ENCODE measurements around the gene F2.

Gene F2

GRCh38 chr11:46675288-46675851 is 43.6 kb upstream of the F2 start:
- TF ChIP-seq, protein P1, sequence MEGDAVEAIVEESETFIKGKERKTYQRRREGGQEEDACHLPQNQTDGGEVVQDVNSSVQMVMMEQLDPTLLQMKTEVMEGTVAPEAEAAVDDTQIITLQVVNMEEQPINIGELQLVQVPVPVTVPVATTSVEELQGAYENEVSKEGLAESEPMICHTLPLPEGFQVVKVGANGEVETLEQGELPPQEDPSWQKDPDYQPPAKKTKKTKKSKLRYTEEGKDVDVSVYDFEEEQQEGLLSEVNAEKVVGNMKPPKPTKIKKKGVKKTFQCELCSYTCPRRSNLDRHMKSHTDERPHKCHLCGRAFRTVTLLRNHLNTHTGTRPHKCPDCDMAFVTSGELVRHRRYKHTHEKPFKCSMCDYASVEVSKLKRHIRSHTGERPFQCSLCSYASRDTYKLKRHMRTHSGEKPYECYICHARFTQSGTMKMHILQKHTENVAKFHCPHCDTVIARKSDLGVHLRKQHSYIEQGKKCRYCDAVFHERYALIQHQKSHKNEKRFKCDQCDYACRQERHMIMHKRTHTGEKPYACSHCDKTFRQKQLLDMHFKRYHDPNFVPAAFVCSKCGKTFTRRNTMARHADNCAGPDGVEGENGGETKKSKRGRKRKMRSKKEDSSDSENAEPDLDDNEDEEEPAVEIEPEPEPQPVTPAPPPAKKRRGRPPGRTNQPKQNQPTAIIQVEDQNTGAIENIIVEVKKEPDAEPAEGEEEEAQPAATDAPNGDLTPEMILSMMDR (IDR thresholded peaks at IDR 0.05; ENCODE audit: insufficient read depth, low read depth, low read length, missing control alignments) = no peak
- no peak overlapping the region for H3K4me3 ChIP-seq (ENCODE audit: low read depth, low read length)
- DNase-seq (ENCODE audit: low read depth) = no peak

- no peak overlapping the region for H3K4me3 ChIP-seq (ENCODE audit: low read depth, low read length)
- TF ChIP-seq, protein P1 (IDR thresholded peaks at IDR 0.05; ENCODE audit: insufficient read depth, low read depth, low read length, missing control alignments) = no peak
- no peak for DNase-seq (ENCODE audit: low read depth)
Observed at GRCh38 chr11:46675949-46676348, 43.1 kb upstream of the F2 start.

GRCh38 chr11:46676436-46677158 is 42.4 kb upstream of the F2 start:
- TF ChIP-seq, protein P1 (IDR thresholded peaks at IDR 0.05; ENCODE audit: insufficient read depth, low read depth, low read length, missing control alignments) = no peak
- no peak overlapping the region for H3K4me3 ChIP-seq (ENCODE audit: low read depth, low read length)
- DNase-seq (ENCODE audit: low read depth) = no peak

- DNase-seq (ENCODE audit: low read depth) = no peak
- TF ChIP-seq, protein P1 (IDR thresholded peaks at IDR 0.05; ENCODE audit: insufficient read depth, low read depth, low read length, missing control alignments) = no peak
- no peak overlapping the region for H3K4me3 ChIP-seq (ENCODE audit: low read depth, low read length)
Observed at GRCh38 chr11:46677169-46677568, 41.8 kb upstream of the F2 start.

DNA sequence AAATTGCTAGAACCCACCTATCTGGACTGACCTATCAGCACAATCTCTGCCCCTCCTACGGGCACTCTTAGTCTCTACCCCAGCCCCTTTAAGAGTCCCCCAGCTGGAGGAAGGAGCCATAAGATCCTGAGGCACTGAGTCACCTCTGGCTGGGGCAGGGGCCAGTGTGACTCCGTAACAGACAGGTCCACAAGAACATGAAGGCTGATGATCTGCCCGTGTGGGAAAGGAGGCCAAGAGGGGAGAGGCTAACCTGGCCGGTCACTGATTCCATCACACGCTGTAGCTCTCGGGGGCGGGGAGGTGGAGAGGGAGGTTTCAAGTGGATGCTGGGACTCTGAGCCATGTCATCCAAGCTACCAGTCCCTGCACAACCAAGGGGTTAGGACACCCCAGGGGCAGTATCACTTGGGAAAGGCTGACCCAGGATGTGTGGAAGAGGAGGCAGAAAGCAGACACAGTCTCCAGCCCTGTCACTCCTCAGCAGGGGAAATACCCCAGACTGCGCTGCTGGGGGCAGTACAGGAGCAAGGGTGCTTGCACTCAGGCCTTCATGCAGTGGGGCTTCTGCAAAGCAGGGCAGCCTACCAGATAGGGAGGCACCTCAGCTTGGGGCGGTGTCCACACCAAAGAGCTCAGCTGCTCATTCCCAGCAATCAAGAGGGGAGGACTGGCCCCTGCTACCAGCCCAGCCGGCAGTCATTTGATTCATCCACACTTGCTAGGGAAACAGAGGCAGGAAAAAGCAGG is 40.8 kb upstream of the F2 start:
- DNase-seq (ENCODE audit: low read depth) = no peak
- no peak overlapping the region for H3K4me3 ChIP-seq (ENCODE audit: low read depth, low read length)
- TF ChIP-seq, protein P1 (IDR thresholded peaks at IDR 0.05; ENCODE audit: insufficient read depth, low read depth, low read length, missing control alignments) = no peak

GRCh38 chr11:46678741-46679130 is 40.3 kb upstream of the F2 start:
- no peak for DNase-seq (ENCODE audit: low read depth)
- no peak overlapping the region for H3K4me3 ChIP-seq (ENCODE audit: low read depth, low read length)
- TF ChIP-seq, protein P1 (IDR thresholded peaks at IDR 0.05; ENCODE audit: insufficient read depth, low read depth, low read length, missing control alignments) = no peak

Data from GM12865 (cell line).